ENCODE data around the gene HES7. TPM values are rescaled to one million over a fixed set of nuclear protein-coding genes. Genes with fewer than 3 reads are reported as not detected.

Gene HES7
- total RNA-seq, 1 experiment from 2014 or later = 3.1 TPM

DNA sequence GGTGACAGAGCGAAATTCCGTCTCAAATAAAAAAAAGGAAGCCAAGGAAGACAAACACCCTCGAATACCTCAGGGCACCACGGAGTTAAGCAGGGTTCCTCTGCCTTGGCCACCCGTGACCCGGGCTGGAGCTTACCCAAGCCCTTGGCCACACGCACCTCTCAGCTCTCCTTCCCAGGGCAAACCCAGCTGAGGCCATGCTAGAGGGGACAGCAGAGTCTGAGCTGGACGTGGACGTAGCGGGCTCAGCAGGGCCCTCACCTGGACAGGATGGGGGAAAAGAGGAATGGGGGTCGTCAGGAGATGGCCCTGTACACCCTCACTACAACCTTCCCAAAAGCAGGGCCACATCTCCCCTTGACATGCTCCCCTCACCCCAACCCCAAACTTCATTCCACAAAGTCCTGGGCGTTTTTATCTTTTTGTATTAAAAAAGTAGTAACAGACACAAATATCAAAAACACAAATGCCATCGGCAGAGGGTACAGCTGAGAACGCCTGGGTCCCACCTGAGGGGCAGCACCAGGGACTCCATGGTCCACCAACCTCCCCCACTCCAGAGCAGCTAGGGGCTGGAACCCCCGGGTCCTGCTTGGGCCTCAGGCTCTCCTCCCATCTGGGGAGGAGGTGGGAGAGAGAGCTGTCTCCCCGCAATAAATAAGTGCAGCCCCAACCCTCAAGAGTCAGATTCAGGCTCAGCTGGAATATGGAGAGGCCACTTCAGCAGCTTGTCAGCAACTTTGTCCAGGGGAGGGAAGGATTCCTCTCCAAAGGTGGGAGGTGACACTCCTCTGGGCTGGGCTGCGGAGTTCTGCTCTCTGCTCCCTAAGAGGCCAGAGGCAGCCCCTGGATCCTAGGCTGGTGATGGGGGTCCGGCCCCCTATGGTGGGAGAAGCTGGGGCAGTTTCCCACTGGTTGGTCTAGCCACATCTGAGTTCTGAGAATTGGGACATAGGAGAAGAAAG is 16.4 kb upstream of the HES7 start:
- DNase-seq (ENCODE audit: low spot score) (no peak), ATAC-seq (no peak)
- Mint-ChIP-seq H3K27me3 (ENCODE audit: low read depth) (no peaks in the 10 kb centered on the region; the same call in 1 of the 2 replicates), H3K4me3 (no peak overlapping the region), H3K4me1 (0 out of 2 replicates have a peak, but pooled peaks cover 2% of the 10 kb centered on the region), H3K9me3 (no peaks in the 10 kb centered on the region), H3K36me3 (peaks cover 15% of the 10 kb centered on the region), H3K27ac (no peak overlapping the region)
- POLR2A ChIA-PET = interaction anchor here (1.1 to 2.3 kb wide), 3 partner anchors 12 to 16 kb away, joined by 4 to 12 read pairs (median 5); partner anchors contain the start of gene PER1
- TF ChIP-seq PREB (CRISPR knock-in tag; IDR thresholded peaks at IDR 0.05; ENCODE audit: borderline replicate concordance) (no peak), KAT7 (CRISPR knock-in tag; IDR thresholded peaks at IDR 0.05; ENCODE audit: borderline replicate concordance) (no peak), CREB1 (CRISPR knock-in tag; IDR thresholded peaks at IDR 0.05) (no peak), OVOL2 (CRISPR knock-in tag; IDR thresholded peaks at IDR 0.05; ENCODE audit: borderline replicate concordance) (no peak), CREM (CRISPR knock-in tag; IDR thresholded peaks at IDR 0.05) (no peak)
- TF ChIP-seq, protein P1, sequence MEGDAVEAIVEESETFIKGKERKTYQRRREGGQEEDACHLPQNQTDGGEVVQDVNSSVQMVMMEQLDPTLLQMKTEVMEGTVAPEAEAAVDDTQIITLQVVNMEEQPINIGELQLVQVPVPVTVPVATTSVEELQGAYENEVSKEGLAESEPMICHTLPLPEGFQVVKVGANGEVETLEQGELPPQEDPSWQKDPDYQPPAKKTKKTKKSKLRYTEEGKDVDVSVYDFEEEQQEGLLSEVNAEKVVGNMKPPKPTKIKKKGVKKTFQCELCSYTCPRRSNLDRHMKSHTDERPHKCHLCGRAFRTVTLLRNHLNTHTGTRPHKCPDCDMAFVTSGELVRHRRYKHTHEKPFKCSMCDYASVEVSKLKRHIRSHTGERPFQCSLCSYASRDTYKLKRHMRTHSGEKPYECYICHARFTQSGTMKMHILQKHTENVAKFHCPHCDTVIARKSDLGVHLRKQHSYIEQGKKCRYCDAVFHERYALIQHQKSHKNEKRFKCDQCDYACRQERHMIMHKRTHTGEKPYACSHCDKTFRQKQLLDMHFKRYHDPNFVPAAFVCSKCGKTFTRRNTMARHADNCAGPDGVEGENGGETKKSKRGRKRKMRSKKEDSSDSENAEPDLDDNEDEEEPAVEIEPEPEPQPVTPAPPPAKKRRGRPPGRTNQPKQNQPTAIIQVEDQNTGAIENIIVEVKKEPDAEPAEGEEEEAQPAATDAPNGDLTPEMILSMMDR (IDR thresholded peaks at IDR 0.05) = no peak
- CTCF ChIA-PET = interaction anchor here (0.6 to 3.6 kb wide), 9 partner anchors 11 to 227 kb away, joined by 3 to 25 read pairs (median 4); partner anchors contain the start of genes ALOXE3, HES7 and PER1

DNA sequence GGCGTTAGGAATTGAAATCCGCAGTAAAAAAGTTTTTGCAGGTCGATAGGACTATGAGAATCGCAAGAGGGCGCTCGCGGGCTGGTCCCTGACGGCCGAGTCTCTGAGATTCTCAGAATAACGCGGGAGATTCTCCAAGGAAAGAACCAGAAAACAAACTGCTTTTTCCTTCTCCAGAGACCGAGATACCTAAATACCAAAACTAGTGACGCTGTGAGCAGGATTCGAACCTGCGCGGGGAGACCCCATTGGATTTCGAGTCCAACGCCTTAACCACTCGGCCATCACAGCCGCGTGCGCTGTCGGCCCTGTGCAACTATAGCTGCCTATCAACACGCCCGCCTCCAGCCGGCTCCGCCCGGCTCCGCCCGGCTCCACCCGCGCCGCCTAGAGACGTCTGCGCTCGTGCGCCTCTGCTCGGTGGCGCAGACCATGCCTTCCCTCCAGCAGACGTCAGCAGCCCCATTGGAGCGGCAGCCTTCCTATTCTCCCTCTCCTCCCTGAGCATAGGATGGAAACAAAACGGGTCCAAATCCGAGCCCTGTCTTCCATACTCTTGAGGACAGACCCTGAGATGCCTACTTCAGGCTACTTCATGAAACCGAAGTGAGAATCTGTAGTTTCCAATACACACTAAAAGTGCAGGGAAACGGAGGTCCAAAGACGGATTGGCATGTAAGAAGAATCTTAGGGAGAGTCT is 14.9 kb upstream of the HES7 start:
- no peak overlapping the region for H3K27ac Mint-ChIP-seq
- ChIA-PET CTCF (interaction anchor here (0.8 to 3.6 kb wide), 8 partner anchors 12 to 45 kb away, joined by 3 to 25 read pairs (median 6); partner anchors contain the start of genes ALOXE3, HES7 and PER1), POLR2A (interaction anchor here (1.1 to 2.3 kb wide), 3 partner anchors 13 to 34 kb away, joined by 3 to 12 read pairs (median 4); partner anchors contain the start of gene PER1)
- DNase-seq (ENCODE audit: low spot score) = peak; percentile 97
- H3K4me1 Mint-ChIP-seq = peaks cover 8% of the 10 kb centered on the region
- no peaks in the 10 kb centered on the region for H3K9me3 Mint-ChIP-seq
- no peaks in the 10 kb centered on the region; the same call in 1 of the 2 replicates for H3K27me3 Mint-ChIP-seq (ENCODE audit: low read depth)
- peak; percentile 91 for ATAC-seq
- peaks cover 10% of the 10 kb centered on the region for H3K36me3 Mint-ChIP-seq
- H3K4me3 Mint-ChIP-seq = no peak overlapping the region
- peak; percentile 31; the same call in 1 of the 2 replicates for TF ChIP-seq ARID4B (CRISPR knock-in tag; IDR thresholded peaks at IDR 0.05; ENCODE audit: borderline replicate concordance)
- TF ChIP-seq CREB1 (CRISPR knock-in tag; IDR thresholded peaks at IDR 0.05) = peak; percentile 31; the same call in 1 of the 2 replicates
- no peak for TF ChIP-seq TP53 (CRISPR knock-in tag; IDR thresholded peaks at IDR 0.05)
- TF ChIP-seq PREB (CRISPR knock-in tag; IDR thresholded peaks at IDR 0.05; ENCODE audit: borderline replicate concordance) = peak; percentile 50; the same call in 1 of the 2 replicates
- TF ChIP-seq ATF2 (CRISPR knock-in tag; IDR thresholded peaks at IDR 0.05; ENCODE audit: borderline replicate concordance, low read depth) = no peak
- 0 out of 2 replicates have a peak, but pooled peaks have one; percentile 38 for TF ChIP-seq ZNF532 (CRISPR knock-in tag; IDR thresholded peaks at IDR 0.05; ENCODE audit: borderline replicate concordance)
- TF ChIP-seq, protein P2, sequence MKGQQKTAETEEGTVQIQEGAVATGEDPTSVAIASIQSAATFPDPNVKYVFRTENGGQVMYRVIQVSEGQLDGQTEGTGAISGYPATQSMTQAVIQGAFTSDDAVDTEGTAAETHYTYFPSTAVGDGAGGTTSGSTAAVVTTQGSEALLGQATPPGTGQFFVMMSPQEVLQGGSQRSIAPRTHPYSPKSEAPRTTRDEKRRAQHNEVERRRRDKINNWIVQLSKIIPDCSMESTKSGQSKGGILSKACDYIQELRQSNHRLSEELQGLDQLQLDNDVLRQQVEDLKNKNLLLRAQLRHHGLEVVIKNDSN (CRISPR knock-in tag; IDR thresholded peaks at IDR 0.05) = peak; percentile 23; the same call in 1 of the 2 replicates
